Lung (tissue), 12 donors: ENCODE results near the gene SLC25A21. TPM values are rescaled to one million over a fixed set of nuclear protein-coding genes. Genes with fewer than 3 reads are reported as not detected.
"Not testable (repeated sequence)": the region's sequence is repeated elsewhere in the genome, so short reads cannot be mapped to it uniquely, and the experiment has no call there.

Source experiments
- ATAC-seq: fragments of 200-7000 bp; cut with Tn5 transposase; one replicate; pipeline ENCODE4 v1.9.1; 2020; ENCODE audit warnings: moderate number of reproducible peaks; ENCODE audit not compliant: insufficient read depth, low FRiP score
- DNase-seq, 3 donors: peaks; one replicate each; pipeline ENCODE4 v3.0.0-alpha.2; 2013 to 2017
- H3K27ac ChIP-seq, 2 donors: one replicate each; pipeline ENCODE4 v1.5.1; 2013; ENCODE audit warnings: mild to moderate bottlenecking in 2 of 2, moderate library complexity in 2 of 2, control low read depth in 1 of 2, inconsistent platforms in 1 of 2, low read depth in 1 of 2, low read length in 1 of 2
- H3K27me3 ChIP-seq, 3 donors: one replicate each; pipeline ENCODE4 v1.5.1; 2013; ENCODE audit warnings: low read length in 2 of 3; ENCODE audit not compliant: control insufficient read depth in 3 of 3, insufficient read depth in 3 of 3
- H3K36me3 ChIP-seq, 4 donors: one replicate each; pipeline ENCODE4 v1.5.1; 2013; ENCODE audit warnings: low read length in 4 of 4, mild to moderate bottlenecking in 1 of 4, moderate library complexity in 1 of 4; ENCODE audit not compliant: control insufficient read depth in 4 of 4, insufficient read depth in 4 of 4
- H3K4me1 ChIP-seq, 5 donors: one replicate each; pipeline ENCODE4 v1.5.1; 2013; ENCODE audit warnings: low read length in 5 of 5, mild to moderate bottlenecking in 2 of 5, moderate library complexity in 1 of 5; ENCODE audit not compliant: control insufficient read depth in 5 of 5, insufficient read depth in 5 of 5
- H3K4me3 ChIP-seq: one replicate; pipeline ENCODE4 v1.5.1; 2013; ENCODE audit warnings: mild to moderate bottlenecking, control low read depth, moderate library complexity
- H3K9ac ChIP-seq, 2 donors: one replicate each; pipeline ENCODE4 v1.5.1; 2013; ENCODE audit warnings: low read length in 2 of 2, control low read depth in 1 of 2; ENCODE audit not compliant: insufficient read depth in 1 of 2
- H3K9me3 ChIP-seq, 4 donors: one replicate each; pipeline ENCODE4 v1.5.1; 2013; ENCODE audit warnings: low read length in 3 of 4, mild to moderate bottlenecking in 1 of 4, moderate library complexity in 1 of 4; ENCODE audit not compliant: control insufficient read depth in 4 of 4, insufficient read depth in 3 of 4
- CTCF ChIP-seq: IDR thresholded peaks from 2 replicates; pipeline ENCODE4 v1.5.1; 2012; ENCODE audit warnings: mild to moderate bottlenecking; ENCODE audit errors: control extremely low read depth, extremely low read depth
- WGBS, 2 donors: extraction: QIAGEN DNeasy Blood & Tissue Kit; methylation state at CpG; one replicate each; pipeline ENCODE4 v1.1.7; 2013; 5-methylcytosine and 5-hydroxymethylcytosine counted together
- polyA plus RNA-seq, 2 donors: library from polyadenylated mRNA; stranded (reverse); fragments of 200-250 nt; gene quantifications; one replicate each; pipeline ENCODE4 v1.2.1, GENCODE V29; 2013
- total RNA-seq, 2 donors: library from RNA; depleted of rRNA in 1 of 2; stranded (reverse); fragments of >200 nt in 1 of 2; gene quantifications; one replicate each; pipeline ENCODE4 v1.2.1, GENCODE V29; 2014 to 2021
- donor health status: control.
- donor health status: control.
- donor health status: Bipolar disorder and iron deficiency.
- donor health status: healthy.
- donor health status: DM: yes; HTN: yes; CAD: no.

SLC25A21 gene
- total and polyA plus RNA-seq, 4 donors, result 0.23 to 2.6 (median 0.42) TPM

- Histone ChIP-seq H3K9ac (no peak overlapping the region), H3K4me3 (no peak overlapping the region), H3K9me3 (no peaks in the 10 kb centered on the region), H3K4me1 (no peaks in the 10 kb centered on the region), H3K36me3 (no peaks in the 10 kb centered on the region), H3K27me3 (peaks cover 0 to 11% (median 0%) of the 10 kb centered on the region in 3 donors), H3K27ac (no peak overlapping the region)
- peak; percentile 27 for ATAC-seq
- no peak for DNase-seq
- 80 to 83% methylated on average over 9 of the region's 9 CpGs for WGBS, 2 donors
- no peak for TF ChIP-seq CTCF
Observed at GRCh38 chr14:36817071-36817930, 355.1 kb downstream of the SLC25A21 start.

GRCh38 chr14:36816481-36816880, 355.9 kb downstream of the SLC25A21 start:
- H3K4me1 ChIP-seq, result no peaks in the 10 kb centered on the region
- WGBS, 2 donors, result 85 to 90% methylated on average over 5 of the region's 5 CpGs
- no peak overlapping the region for H3K27ac ChIP-seq
- H3K27me3 ChIP-seq, result peaks cover 0 to 11% (median 0%) of the 10 kb centered on the region in 3 donors
- TF ChIP-seq CTCF, result no peak
- H3K36me3 ChIP-seq, result no peaks in the 10 kb centered on the region
- no peak overlapping the region for H3K9ac ChIP-seq
- DNase-seq, result no peak
- H3K4me3 ChIP-seq, result no peak overlapping the region
- no peak for ATAC-seq
- no peaks in the 10 kb centered on the region for H3K9me3 ChIP-seq

GRCh38 chr14:36814783-36815182, 357.6 kb downstream of the SLC25A21 start:
- H3K27ac ChIP-seq, H3K9me3 ChIP-seq, H3K4me1 ChIP-seq, H3K9ac ChIP-seq, DNase-seq, H3K4me3 ChIP-seq, ATAC-seq, H3K36me3 ChIP-seq, H3K27me3 ChIP-seq: not testable (repeated sequence)
- 88 to 97% methylated on average over 5 of the region's 5 CpGs for WGBS, 2 donors

GRCh38 chr14:36810209-36810608, 362.2 kb downstream of the SLC25A21 start:
- no peaks in the 10 kb centered on the region for H3K36me3 ChIP-seq
- no peak overlapping the region for H3K4me3 ChIP-seq
- 69 to 89% methylated on average over 2 of the region's 2 CpGs for WGBS, 2 donors
- no peaks in the 10 kb centered on the region for H3K27me3 ChIP-seq
- ATAC-seq, result no peak
- H3K9me3 ChIP-seq, result no peaks in the 10 kb centered on the region
- DNase-seq, result no peak
- no peak overlapping the region for H3K9ac ChIP-seq
- H3K4me1 ChIP-seq, result no peaks in the 10 kb centered on the region
- TF ChIP-seq CTCF, result no peak
- no peak overlapping the region for H3K27ac ChIP-seq
